GM19238 (cell line): ENCODE data around the gene RAB30.
"Not testable (repeated sequence)": the region's sequence is repeated elsewhere in the genome, so short reads cannot be mapped to it uniquely, and the experiment has no call there.

Experiments used
- DNase-seq: peaks from one replicate; pipeline ENCODE4 v3.0.0; 2011; ENCODE audit warnings: low spot score; ENCODE audit not compliant: insufficient read length

Gene RAB30

DNA sequence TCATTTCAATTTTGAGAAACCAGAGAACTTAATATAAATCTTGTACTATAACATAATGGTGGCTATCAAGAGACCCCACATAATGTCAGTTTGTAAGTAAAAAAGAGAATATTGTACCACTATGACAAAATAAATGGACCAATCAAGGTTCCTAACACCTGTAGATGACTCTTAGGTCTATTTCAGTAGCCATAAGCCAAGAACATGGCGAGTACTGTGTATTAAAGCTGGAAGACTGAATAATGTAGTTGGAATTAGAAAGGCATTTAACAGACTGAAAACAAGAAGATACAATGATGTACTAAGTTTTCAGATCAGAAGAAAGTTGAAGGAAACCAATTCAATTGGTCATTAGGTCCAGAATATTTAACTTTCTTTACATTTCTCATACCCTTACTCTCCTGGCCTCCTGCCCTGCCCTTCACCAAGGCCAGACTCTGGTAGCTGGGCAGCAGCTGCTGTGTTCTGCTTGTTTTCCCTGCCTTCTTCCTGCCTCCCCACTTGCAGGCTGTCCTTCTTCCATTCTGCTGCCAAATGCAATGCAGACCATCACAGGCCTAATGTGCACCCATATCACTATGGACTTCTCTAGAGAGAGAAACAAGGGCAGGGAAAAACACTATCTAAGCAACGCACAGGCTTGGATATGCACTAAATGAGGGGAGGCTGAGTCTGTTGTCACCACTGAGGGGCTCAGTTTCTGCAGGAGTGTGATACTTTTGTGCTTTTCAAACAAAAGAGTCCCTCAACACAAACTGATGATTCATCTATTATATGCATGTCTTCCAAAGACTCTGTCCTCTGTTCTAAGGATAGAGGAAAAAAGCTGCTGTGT is 60.1 kb downstream of the RAB30 start:
- DNase-seq = no peak

DNA sequence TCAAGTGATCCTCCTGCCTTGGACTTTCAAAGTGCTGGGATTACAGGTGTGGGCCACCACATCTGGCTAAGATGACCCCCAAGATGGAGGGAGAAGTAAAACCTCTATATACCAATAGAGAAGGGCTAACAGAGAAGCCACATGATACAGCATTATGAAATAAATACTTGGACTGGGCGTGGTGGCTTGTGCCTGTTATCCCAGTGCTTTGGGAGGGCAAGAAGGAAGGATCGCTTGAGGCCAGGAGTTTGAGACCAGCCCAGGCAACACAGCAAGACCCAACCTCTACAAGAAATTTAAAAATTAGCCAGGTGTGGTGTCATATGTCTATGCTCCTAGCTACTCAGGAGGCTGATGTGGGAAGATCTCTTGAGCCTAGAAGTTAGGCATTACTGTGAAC is 61.7 kb downstream of the RAB30 start:
- no peak for DNase-seq

DNA sequence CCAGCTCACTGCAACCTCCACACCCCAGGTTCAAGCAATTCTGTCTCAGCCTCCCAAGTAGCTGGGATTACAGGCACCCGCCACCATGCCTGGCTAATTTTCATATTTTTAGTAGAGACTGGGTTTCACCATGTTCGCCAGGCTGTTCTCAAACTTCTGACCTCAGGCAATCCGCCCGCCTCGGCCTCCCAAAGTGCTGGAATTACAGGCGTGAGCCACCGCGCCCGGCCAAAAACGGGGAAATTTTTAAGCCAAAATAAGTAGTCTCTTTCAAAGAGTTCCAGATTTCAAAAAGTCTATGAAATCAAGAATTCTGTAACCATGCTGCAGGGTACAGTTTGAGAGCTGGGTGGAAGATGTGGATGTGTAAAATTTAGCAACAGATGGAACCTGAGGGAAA is 62.6 kb downstream of the RAB30 start:
- DNase-seq = not testable (repeated sequence)

DNA sequence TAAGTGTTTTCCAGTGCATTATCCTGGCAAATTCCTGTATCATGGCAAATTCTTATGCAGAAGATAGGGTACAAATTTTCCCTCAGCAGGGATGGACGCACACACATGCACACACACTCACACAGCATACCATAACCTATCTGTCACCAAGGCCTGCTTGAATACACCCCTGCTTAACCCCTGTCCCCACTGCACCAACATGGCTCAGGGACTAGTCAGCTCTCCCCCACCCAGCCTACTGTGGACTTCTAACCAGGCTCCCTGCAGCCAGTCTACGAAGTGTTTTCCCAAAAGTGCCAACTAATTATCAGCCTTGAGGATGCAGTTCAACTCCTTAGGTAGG is 63.1 kb downstream of the RAB30 start:
- no peak for DNase-seq

DNA sequence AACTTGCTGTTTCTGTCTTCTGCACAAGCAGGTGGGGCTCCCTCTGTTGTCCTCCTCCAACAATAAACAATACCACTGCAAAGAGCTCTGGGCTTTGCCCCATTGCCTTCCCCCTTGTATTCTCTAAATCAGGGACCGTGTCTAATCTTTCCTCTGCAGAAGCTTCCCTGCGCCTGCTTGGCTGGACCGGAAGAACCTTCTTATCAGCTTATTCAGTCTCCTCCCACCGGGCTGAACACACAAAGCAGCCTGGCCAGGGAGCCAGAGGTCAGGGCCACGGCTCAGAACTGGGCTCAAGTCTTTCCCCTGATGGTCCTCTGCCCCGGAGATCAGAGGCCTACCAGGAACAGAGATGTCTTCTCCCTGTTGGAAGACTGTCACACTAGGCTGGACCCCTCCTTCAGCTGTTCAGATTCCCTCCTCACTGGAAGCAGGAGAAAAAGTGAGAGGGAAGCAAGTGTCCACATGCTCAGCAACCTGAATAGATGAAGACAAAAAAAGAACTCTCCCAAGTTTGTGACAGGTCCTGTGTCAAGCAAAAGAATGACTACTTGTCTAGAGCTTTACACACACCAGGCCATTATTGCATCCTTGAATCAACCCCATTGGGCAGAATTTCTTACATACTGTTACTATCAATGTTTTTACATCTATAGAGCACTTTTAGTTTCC is 63.7 kb downstream of the RAB30 start:
- no peak for DNase-seq

DNA sequence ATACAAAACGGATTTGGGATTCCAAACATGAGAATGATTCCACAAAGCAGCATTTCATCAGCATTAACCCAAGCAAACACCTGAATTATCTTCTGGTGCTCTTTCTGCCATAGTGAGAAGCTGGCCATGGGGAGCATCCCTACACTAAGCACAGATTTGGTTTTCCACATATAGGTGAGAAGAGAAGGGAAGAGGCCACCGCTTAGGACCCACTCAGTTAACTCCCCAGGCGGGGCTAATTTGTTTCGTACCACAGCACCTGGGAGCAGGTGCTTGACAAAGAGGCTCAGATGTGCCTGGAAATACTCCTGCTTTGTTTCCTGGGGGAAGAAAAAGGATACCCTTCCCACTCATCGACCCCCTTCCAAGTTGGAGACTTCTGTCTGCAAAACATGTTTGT is 64.2 kb downstream of the RAB30 start:
- DNase-seq = no peak

DNA sequence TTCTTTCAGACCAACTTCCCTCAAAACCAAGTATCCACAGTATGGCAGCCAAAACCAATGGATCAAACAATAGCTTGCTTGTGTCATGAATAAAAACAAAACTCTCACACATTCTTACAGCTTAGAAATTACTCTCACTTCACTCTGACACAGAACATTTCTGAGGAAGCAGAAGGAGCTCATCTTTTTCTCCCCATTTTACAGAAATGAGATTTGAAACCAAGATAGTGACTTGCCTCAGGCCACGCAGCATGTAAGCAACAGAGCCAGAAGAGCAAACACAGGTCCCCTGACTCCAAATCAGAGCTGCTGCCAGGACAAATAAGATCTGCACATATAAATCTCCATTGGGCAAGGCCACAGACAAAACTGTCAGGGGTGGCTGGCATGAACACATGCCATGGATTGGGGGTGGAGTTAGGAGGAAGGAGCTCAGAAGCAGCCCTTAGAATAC is 64.8 kb downstream of the RAB30 start:
- DNase-seq = no peak

DNA sequence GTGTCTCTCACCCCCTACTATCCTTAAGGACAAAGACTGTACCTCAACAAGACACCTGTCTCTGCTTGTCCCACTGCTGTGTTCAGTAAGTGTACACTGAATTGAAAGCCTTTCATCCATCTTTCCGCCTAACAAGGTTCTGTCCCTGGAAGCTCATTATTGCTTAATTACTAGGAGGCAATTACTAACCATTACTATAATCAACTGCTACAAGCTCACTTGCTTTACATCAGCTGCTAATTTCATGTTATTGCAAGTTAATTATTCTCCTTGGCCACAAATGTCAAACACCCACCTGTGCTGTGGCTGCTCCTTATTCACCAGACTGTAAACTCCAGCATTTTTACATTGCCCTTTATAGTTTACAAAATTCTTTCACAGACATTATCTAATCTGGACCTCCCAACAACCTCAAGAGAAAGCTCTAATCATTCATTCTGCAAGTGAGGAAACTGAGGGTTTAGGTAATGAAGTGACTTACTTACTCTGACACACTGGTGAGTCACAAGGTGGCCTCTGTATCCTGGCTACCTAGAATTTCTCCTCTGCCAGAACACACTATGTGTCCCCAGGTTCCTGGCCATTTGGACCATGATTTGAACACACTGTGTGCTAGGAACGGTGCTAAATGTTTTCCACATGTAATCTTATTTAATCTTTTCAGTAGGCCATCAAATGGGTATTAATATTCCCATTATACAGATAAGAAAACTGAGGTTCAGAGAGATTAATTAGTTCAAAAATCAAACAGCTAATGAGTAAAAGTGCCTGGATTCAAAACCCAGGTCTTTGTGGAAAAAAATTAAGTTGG is 66.7 kb downstream of the RAB30 start:
- DNase-seq = no peak

DNA sequence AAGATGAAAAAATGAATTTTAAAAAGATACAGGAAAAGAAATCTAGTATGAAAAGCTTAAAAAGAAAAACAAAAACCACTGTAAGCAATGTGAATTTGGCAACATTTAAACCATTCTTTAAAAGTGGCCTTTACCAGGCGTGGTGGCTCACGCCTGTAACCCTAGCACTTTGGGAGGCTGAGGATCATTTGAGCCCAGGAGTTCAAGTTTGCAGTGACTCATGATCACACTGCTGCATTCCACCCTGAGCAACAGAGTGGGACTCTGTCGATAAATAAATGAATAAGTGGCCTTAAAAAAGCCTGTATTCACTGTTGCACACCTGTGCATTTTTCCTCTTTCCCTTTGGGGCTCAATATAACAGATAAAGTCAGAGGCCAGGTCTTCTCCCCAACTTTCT is 69.2 kb downstream of the RAB30 start:
- DNase-seq = no peak

DNA sequence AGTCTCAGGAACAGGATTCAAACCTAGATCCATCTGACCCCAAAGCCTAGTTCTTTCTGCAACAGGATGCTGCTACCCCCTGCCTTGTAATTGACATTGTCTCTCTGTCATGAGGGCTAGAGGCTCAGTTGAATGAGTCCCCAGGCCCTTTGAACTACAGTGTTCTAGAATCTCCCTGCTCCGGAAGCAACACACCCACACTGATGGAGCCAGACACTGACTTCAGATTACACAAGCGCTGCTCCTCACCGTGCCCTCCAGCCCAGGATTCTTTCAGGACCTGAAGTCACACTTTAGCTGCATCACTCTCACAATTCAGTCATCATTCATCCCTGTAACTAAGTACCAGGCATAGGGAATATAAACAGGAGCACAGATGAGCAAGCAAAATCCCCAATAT is 69.6 kb downstream of the RAB30 start:
- DNase-seq = no peak

DNA sequence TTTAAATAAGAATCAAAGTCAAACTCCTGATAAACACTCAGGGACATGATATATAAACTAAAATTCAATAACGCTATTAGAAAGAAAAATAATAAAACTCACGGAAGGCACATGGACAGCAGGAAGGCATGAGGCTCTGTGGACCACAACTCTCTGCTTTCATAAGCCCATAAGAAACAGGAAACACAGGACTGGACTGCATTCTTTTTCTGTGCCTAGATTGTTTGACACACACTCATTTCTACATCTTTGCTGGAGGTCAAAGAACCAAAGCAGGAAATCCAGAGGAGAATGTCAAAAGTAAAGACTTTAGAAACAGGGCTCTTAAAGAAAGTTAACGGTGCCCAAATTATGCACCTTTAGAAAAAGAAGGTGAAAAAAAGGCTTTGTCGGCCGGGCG is 71.3 kb downstream of the RAB30 start:
- no peak for DNase-seq

DNA sequence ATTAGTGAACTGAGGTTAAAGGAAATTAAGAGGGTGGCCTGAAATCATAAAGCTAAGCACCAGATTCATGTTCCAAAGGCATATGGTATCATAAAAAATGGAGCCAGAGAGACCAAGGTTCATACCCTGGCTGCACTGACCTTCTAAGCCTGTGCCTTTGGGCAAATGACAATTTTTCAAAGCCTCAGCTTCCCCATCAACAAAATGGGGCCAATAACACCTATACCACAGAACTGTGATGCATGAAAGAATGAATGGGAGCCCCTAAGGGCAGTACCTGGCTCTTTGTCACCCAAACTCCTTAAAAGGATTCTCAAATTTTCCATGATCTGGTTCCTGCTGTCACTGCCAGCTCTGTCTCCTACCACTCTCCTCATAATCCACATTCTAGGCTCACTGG is 72.5 kb downstream of the RAB30 start:
- no peak for DNase-seq

DNA sequence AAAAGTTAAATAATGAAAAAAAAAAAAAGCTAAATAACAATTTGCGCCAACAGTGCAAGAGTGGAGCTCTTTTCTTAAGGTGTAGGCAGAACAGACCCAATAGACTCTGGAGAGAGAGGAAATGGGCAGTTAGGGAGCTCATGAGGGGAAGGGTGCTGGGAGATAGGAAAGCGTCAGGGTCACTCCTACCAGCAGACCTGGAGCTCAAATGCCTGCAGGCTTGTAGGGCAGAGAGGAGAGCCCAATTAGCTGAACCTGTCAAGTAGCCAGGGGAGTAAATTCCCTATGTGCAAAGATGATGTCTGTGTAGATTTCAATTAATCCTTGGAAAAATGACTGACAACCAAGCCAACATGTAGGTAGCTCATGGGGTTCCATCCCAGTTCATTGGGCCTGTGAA is 73.0 kb downstream of the RAB30 start:
- no peak for DNase-seq

DNA sequence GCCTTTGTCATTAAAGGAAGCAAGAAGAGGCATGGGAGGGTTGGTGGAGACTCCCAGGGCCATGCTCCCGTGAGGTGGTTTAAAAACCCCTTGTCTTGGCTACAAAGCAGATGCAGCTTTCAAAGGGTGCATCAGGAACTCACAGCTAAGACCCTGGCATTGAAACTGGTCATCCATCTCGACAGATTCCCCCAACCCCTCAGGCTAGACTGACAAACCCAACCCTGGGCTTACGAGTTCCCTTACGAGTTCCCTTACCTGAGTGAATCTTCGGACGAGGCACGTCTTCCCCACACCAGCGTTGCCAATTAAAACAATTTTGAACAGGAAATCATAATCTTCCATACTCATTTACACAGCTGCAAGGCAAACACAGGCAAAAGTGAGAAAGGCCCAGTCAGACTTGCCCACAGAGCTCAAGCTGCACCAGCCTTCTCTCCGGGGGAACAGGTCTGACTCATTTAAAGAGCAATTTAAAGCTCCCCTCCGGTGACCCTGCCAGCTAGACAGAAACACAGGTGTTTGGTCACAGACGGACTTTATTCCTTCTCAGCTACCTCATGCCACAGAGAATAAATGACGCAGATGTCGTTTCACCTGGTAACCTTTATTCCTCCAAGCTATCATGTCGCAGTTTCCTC is 74.6 kb downstream of the RAB30 start:
- peak; percentile 50 for DNase-seq

DNA sequence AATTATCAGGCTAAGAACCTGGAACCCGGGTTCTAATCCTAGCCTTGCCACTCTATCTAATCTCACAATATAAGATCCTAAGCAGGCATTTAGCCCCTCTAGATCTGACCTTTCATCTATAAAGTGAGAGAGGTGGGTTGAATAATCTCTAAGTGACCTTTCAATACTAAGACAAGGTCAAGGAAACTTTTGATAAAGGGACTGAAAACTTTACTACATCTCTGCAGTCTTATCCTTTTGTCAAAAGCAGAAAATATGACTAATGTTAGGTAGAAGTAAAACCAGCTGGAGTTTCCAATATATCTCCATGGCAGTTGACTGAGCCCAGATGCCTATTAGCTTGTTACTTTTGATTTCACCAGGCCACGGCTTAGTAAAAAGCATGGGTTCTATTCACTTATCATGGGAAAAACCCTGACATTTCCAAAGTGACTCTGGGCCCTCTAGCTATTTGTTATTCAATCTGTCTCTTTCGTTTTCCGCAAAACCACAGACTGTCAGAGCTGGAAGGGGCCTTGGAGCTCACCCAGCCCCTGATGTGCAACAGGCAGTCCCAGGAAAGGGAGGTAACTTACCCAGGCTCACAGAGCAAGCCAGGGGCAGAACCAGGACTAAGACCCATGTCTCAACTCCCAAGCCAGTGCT is 75.8 kb downstream of the RAB30 start:
- no peak for DNase-seq

DNA sequence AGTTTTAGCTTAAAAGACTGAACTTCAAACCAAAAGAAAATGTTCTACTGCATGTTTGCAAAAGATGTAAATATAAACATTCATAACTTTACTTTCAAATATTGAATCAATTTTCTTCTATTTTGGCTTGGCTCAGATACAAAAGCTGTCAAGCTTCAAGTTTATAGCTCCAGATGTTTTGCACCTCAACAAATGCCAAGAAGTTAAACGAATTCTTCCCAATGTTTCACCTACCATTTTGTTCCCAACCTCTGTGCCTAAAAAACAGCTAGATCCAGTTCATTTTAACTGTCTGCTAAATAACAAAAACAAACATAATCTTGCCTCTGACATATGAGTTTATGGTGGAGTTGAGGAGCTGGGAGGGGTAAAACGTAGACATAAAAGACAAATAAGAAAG is 76.5 kb downstream of the RAB30 start:
- no peak for DNase-seq

DNA sequence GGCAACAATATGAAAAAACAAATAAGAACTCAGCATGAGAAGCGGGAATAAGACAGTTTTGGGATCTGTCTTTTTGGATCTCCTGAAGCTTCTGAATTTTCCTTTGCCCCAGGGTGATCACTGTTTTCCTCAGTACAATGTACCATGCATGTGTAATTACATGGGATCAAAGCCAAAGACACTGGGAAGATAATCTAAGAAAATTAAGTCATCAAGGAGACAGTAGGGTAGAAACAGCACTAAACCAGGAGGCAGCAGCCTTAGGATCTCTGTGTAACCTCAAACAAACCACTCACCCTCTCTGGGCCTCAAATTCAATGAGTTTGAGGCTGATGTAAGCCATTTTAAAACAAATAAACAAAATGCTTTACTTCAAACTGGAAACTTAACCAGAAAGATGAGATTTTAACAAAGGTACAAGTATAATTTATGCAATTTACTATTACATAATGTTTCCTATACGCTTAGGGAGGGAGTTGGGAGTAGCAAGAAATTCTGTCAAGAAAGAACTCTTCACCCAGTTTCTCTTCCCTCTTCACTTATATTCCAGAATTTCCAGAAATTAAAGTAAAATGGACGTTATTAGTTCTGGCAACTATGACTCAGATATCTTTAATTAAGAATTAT is 77.0 kb downstream of the RAB30 start:
- no peak for DNase-seq

DNA sequence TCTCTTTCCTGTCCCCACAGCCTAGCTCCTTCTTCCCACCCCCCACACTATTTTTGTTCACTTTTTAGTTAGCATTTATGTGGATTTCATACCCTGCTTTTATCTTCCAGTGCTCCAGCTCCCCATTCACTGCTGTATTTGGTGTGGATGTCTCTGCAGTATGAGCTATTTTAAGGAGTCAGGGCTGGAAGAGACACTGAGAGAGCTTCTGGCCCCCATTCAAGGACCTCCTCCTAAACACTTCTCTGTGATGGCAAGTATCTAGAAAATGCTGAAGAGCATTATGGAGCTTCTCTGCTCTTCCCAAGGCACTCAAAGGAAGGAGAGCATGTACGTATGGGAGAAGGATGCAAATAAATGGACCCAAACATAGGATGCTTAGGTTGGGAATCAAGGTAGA is 79.5 kb downstream of the RAB30 start:
- DNase-seq = no peak

DNA sequence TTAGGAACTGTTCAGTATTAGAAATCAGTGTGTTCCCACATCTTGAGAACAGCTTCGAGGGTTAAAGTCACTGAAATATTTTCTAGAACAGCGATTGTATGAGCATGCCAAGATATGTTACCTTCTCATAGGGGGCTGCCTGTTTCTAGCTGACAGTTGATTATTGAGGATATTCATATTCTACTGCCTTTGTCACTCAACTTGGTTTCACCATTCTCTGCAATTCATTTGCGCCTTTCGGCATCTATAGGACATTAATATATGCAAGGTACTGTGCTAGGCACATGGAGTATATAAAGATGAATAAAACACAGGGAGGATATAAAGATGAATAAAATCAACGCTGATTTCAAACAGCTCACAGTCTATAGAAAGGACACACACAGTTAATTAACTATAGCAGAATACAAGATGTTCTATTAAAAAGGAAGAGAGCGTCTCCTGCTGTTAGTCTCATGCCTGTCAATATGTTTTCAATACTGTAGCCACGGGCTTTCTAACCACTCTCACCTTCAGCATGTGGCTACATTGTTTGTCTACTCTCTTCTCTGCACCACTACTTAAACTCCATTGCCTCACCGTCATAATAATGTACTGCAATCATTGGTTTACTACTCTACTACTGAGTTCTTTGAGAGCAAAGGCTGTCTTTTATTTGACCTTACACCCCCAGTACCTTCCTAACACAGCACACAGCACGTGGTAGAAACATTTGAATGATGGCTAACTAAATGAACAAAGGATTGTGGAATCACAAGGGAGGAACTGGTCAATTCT is 81.9 kb downstream of the RAB30 start:
- DNase-seq = no peak
